Measurements from ENCODE around the gene NLRP1. TPM values are rescaled to one million over a fixed set of nuclear protein-coding genes. Genes with fewer than 3 reads are reported as not detected.

NLRP1 gene
- total and polyA plus RNA-seq, 2 of the 13 experiments (the other 11 are each of a cell fraction or from before 2014, with no cell fraction given), result 3.4 to 3.7 TPM

GRCh38 chr17:5552841-5553240 is 31.5 kb downstream of the NLRP1 start:
- no peak overlapping the region for H3K9ac ChIP-seq (ENCODE audit: insufficient read depth, low read depth, low read length)
- H3K4me3 ChIP-seq (replicated peaks in 1 of 3; ENCODE audit: insufficient read depth in 1 of 3, low read depth in 2 of 3, low read length in 3 of 3), result no peak overlapping the region
- BruUV-seq (replicated peaks), result no TSS peak
- ChIA-PET POLR2A (no interaction called here), CTCF (ENCODE audit: low intra/inter-chr PET ratio, low total read pairs) (no interaction called here)
- no peaks in the 10 kb centered on the region for H3K79me2 ChIP-seq (ENCODE audit: insufficient read depth, low read length)
- H3K36me3 ChIP-seq (replicated peaks in 1 of 2; ENCODE audit: control insufficient read depth in 1 of 2, insufficient read depth in 2 of 2, low read length in 2 of 2), result no peaks in the 10 kb centered on the region
- no peaks in the 10 kb centered on the region for H3K4me1 ChIP-seq (ENCODE audit: insufficient read depth, low read length)
- H2AFZ ChIP-seq (ENCODE audit: low read length), result no peak overlapping the region
- H3K27ac ChIP-seq (ENCODE audit: extremely low read length, insufficient read depth, low read length), result no peak overlapping the region
- H3K4me2 ChIP-seq (ENCODE audit: low read depth, low read length), result no peak overlapping the region
- in situ Hi-C loops (cut with HindIII; ENCODE audit: extremely low pct_ligation_motif_present, low pct_unique_long_range_greater_than_20kb), result no loop called here
- no peaks in the 10 kb centered on the region for H3K9me3 ChIP-seq (ENCODE audit: low read length)
- ATAC-seq (no peak), FAIRE-seq (no peak), DNase-seq (ENCODE audit: low spot score) (no peak)
- intact Hi-C loops (cut with micrococcal nuclease; ENCODE audit: unreplicated experiment), result no loop called here
- H3K27me3 ChIP-seq (ENCODE audit: control insufficient read depth in 1 of 2, insufficient read depth in 2 of 2, low read length in 2 of 2), result peaks cover 0 to 3% of the 10 kb centered on the region in 2 experiments; a peak in 2 of 5 replicates
- H4K20me1 ChIP-seq (ENCODE audit: insufficient read depth, low read length), result no peaks in the 10 kb centered on the region
- TF ChIP-seq ZBTB7A (CRISPR knock-in tag; IDR thresholded peaks at IDR 0.05) (no peak), ZNF652 (CRISPR knock-in tag; IDR thresholded peaks at IDR 0.05; ENCODE audit: borderline replicate concordance, low read depth) (no peak), BCL3 (CRISPR knock-in tag; IDR thresholded peaks at IDR 0.05) (no peak), ZNF383 (CRISPR knock-in tag; IDR thresholded peaks at IDR 0.05; ENCODE audit: borderline replicate concordance) (no peak), ZNF564 (CRISPR knock-in tag; IDR thresholded peaks at IDR 0.05) (no peak), ZNF660 (CRISPR knock-in tag; IDR thresholded peaks at IDR 0.05; ENCODE audit: borderline replicate concordance, low read depth) (no peak), NAIF1 (CRISPR knock-in tag; IDR thresholded peaks at IDR 0.05; ENCODE audit: borderline replicate concordance) (no peak), SOX6 (IDR thresholded peaks at IDR 0.05) (no peak), SOX6 (CRISPR knock-in tag; IDR thresholded peaks at IDR 0.05) (no peak), ZNF619 (CRISPR knock-in tag; IDR thresholded peaks at IDR 0.05) (no peak), STAG1 (CRISPR knock-in tag; IDR thresholded peaks at IDR 0.05) (no peak), TFE3 (CRISPR knock-in tag; IDR thresholded peaks at IDR 0.05) (no peak)

Measured in HepG2 (cell line).